Activated naive CD4-positive, alpha-beta T cell treated with anti-CD3 and anti-CD28 coated beads, Interleukin-2, amount 50 U/mL, for 24 hours (primary cell): ENCODE results near the gene SLC35E1.
"Not testable (repeated sequence)": the region's sequence is repeated elsewhere in the genome, so short reads cannot be mapped to it uniquely, and the experiment has no call there.

Source experiments
- H3K27ac Mint-ChIP-seq: one replicate; pipeline ENCODE4 v1.8.0; 2021; ENCODE audit warnings: mild to moderate bottlenecking, mixed read lengths
- H3K27me3 Mint-ChIP-seq: one replicate; pipeline ENCODE4 v1.8.0; 2021; ENCODE audit warnings: mixed read lengths
- H3K36me3 Mint-ChIP-seq: one replicate; pipeline ENCODE4 v1.8.0; 2021; ENCODE audit warnings: mixed read lengths
- H3K4me1 Mint-ChIP-seq: one replicate; pipeline ENCODE4 v1.8.0; 2021; ENCODE audit warnings: mixed read lengths
- H3K4me3 Mint-ChIP-seq: one replicate; pipeline ENCODE4 v1.8.0; 2021; ENCODE audit warnings: mild to moderate bottlenecking, mixed read lengths
- H3K9me3 Mint-ChIP-seq: one replicate; pipeline ENCODE4 v1.8.0; 2021; ENCODE audit warnings: mixed read lengths

SLC35E1 gene

GRCh38 chr19:16551902-16552301 lies 20.3 kb downstream of the SLC35E1 start:
- not testable (repeated sequence) for H3K9me3 Mint-ChIP-seq, H3K27ac Mint-ChIP-seq, H3K4me3 Mint-ChIP-seq, H3K27me3 Mint-ChIP-seq, H3K4me1 Mint-ChIP-seq, H3K36me3 Mint-ChIP-seq

GRCh38 chr19:16548956-16549355 lies 23.3 kb downstream of the SLC35E1 start:
- H3K36me3 Mint-ChIP-seq = peaks cover 2% of the 10 kb centered on the region
- H3K4me3 Mint-ChIP-seq = no peak overlapping the region

GRCh38 chr19:16544473-16545231 lies 27.6 kb downstream of the SLC35E1 start:
- H3K27me3 Mint-ChIP-seq = no peaks in the 10 kb centered on the region
- H3K36me3 Mint-ChIP-seq = peaks cover 3% of the 10 kb centered on the region
- H3K4me1 Mint-ChIP-seq = peaks cover 28% of the 10 kb centered on the region
- peak overlapping the region; percentile 8 for H3K4me3 Mint-ChIP-seq
- H3K27ac Mint-ChIP-seq = no peak overlapping the region
- H3K9me3 Mint-ChIP-seq = no peaks in the 10 kb centered on the region

More at GRCh38 chr19:16548956-16549355, 23.3 kb downstream of the SLC35E1 start:
- Mint-ChIP-seq H3K27me3 (no peaks in the 10 kb centered on the region), H3K27ac (peak overlapping the region; percentile 59), H3K4me1 (peaks cover 8% of the 10 kb centered on the region), H3K9me3 (no peaks in the 10 kb centered on the region)

GRCh38 chr19:16543734-16544133 lies 28.5 kb downstream of the SLC35E1 start:
- Mint-ChIP-seq H3K4me1 (peaks cover 34% of the 10 kb centered on the region), H3K4me3 (peak overlapping the region; percentile 95)
- not testable (repeated sequence) for H3K36me3 Mint-ChIP-seq, H3K27ac Mint-ChIP-seq, H3K27me3 Mint-ChIP-seq, H3K9me3 Mint-ChIP-seq

- H3K4me1 Mint-ChIP-seq = peaks cover 41% of the 10 kb centered on the region
- peak overlapping the region; percentile 95 for H3K4me3 Mint-ChIP-seq
- peaks cover 9% of the 10 kb centered on the region for H3K36me3 Mint-ChIP-seq
- H3K27me3 Mint-ChIP-seq = no peaks in the 10 kb centered on the region
- no peaks in the 10 kb centered on the region for H3K9me3 Mint-ChIP-seq
- H3K27ac Mint-ChIP-seq = peak overlapping the region; percentile 93
Observed at GRCh38 chr19:16542910-16543472, 29.2 kb downstream of the SLC35E1 start.

GRCh38 chr19:16542045-16542909 lies 29.9 kb downstream of the SLC35E1 start, which contains the start of gene CHERP:
TSS of gene CHERP (minus strand) at chr19:16542437. CDS start at chr19:16542378, 59 bp downstream.
- peak within 1 kb of the TSS; percentile 95 for H3K4me3 Mint-ChIP-seq
- peaks cover 48% of the 10 kb centered on the region for H3K4me1 Mint-ChIP-seq
- H3K36me3 Mint-ChIP-seq = peaks cover 11% of the 10 kb centered on the region
- no peaks in the 10 kb centered on the region for H3K27me3 Mint-ChIP-seq
- H3K27ac Mint-ChIP-seq = peak within 1 kb of the TSS; percentile 93
- no peaks in the 10 kb centered on the region for H3K9me3 Mint-ChIP-seq

- H3K36me3 Mint-ChIP-seq = peaks cover 12% of the 10 kb centered on the region
- H3K27me3 Mint-ChIP-seq = no peaks in the 10 kb centered on the region
- peaks cover 50% of the 10 kb centered on the region for H3K4me1 Mint-ChIP-seq
- peak overlapping the region; percentile 81 for H3K27ac Mint-ChIP-seq
- H3K4me3 Mint-ChIP-seq = peak overlapping the region; percentile 95
- no peaks in the 10 kb centered on the region for H3K9me3 Mint-ChIP-seq
Observed at GRCh38 chr19:16541526-16542044, 30.6 kb downstream of the SLC35E1 start.

- Mint-ChIP-seq H3K27me3 (no peaks in the 10 kb centered on the region), H3K4me3 (peak overlapping the region; percentile 95), H3K9me3 (no peaks in the 10 kb centered on the region), H3K36me3 (peaks cover 12% of the 10 kb centered on the region), H3K4me1 (peaks cover 50% of the 10 kb centered on the region), H3K27ac (peak overlapping the region; percentile 81)
Observed at GRCh38 chr19:16540948-16541347, 31.3 kb downstream of the SLC35E1 start.

GRCh38 chr19:16537111-16537510 lies 35.1 kb downstream of the SLC35E1 start:
- H3K4me1 Mint-ChIP-seq = peaks cover 33% of the 10 kb centered on the region
- no peak overlapping the region for H3K27ac Mint-ChIP-seq
- peaks cover 12% of the 10 kb centered on the region for H3K36me3 Mint-ChIP-seq
- H3K27me3 Mint-ChIP-seq = no peaks in the 10 kb centered on the region
- H3K4me3 Mint-ChIP-seq = no peak overlapping the region
- H3K9me3 Mint-ChIP-seq = no peaks in the 10 kb centered on the region

- Mint-ChIP-seq H3K36me3 (peaks cover 9% of the 10 kb centered on the region), H3K4me3 (no peak overlapping the region), H3K27me3 (no peaks in the 10 kb centered on the region), H3K4me1 (peaks cover 28% of the 10 kb centered on the region), H3K27ac (no peak overlapping the region), H3K9me3 (no peaks in the 10 kb centered on the region)
Observed at GRCh38 chr19:16536130-16536529, 36.1 kb downstream of the SLC35E1 start.

- Mint-ChIP-seq H3K27ac (no peak overlapping the region), H3K4me3 (no peak overlapping the region), H3K36me3 (peaks cover 9% of the 10 kb centered on the region), H3K4me1 (peaks cover 26% of the 10 kb centered on the region), H3K9me3 (no peaks in the 10 kb centered on the region), H3K27me3 (no peaks in the 10 kb centered on the region)
Observed at GRCh38 chr19:16535381-16535780, 36.8 kb downstream of the SLC35E1 start.

GRCh38 chr19:16532440-16533234 lies 39.6 kb downstream of the SLC35E1 start:
- Mint-ChIP-seq H3K4me1 (peaks cover 6% of the 10 kb centered on the region), H3K36me3 (peaks cover 10% of the 10 kb centered on the region), H3K4me3 (no peak overlapping the region), H3K27ac (no peak overlapping the region), H3K9me3 (no peaks in the 10 kb centered on the region), H3K27me3 (no peaks in the 10 kb centered on the region)

GRCh38 chr19:16531380-16531669 lies 40.9 kb downstream of the SLC35E1 start:
- H3K4me1 Mint-ChIP-seq = no peaks in the 10 kb centered on the region
- H3K4me3 Mint-ChIP-seq = no peak overlapping the region
- peaks cover 8% of the 10 kb centered on the region for H3K36me3 Mint-ChIP-seq
- H3K9me3 Mint-ChIP-seq = no peaks in the 10 kb centered on the region
- H3K27ac Mint-ChIP-seq = no peak overlapping the region
- no peaks in the 10 kb centered on the region for H3K27me3 Mint-ChIP-seq

- peaks cover 8% of the 10 kb centered on the region for H3K36me3 Mint-ChIP-seq
- no peaks in the 10 kb centered on the region for H3K27me3 Mint-ChIP-seq
- H3K27ac Mint-ChIP-seq = no peak overlapping the region
- no peak overlapping the region for H3K4me3 Mint-ChIP-seq
- no peaks in the 10 kb centered on the region for H3K4me1 Mint-ChIP-seq
- H3K9me3 Mint-ChIP-seq = no peaks in the 10 kb centered on the region
Observed at GRCh38 chr19:16530540-16531379, 41.5 kb downstream of the SLC35E1 start.
